Neuronal stem cell (in vitro differentiated cells): ENCODE measurements around the gene CENPO.

Source experiments
- DNase-seq: peaks from one replicate; pipeline ENCODE4 v3.0.0-alpha.2; 2013; ENCODE audit warnings: low spot score
- H2AFZ ChIP-seq: one replicate; pipeline ENCODE4 v1.6.1; 2013; ENCODE audit warnings: mild to moderate bottlenecking, low read length, inconsistent platforms
- H2AK5ac ChIP-seq: 2 replicates; pipeline ENCODE4 v1.6.1; 2013; ENCODE audit warnings: low read depth, mild to moderate bottlenecking, inconsistent platforms, low read length, moderate library complexity, mixed read lengths
- H2BK120ac ChIP-seq: 2 replicates; pipeline ENCODE4 v1.6.1; 2013; ENCODE audit warnings: low read depth, mild to moderate bottlenecking, inconsistent platforms, low read length, moderate library complexity, mixed read lengths
- H2BK12ac ChIP-seq: one replicate; pipeline ENCODE4 v1.6.1; 2013; ENCODE audit warnings: low read length, inconsistent platforms
- H2BK15ac ChIP-seq: 2 replicates; pipeline ENCODE4 v1.6.1; 2013; ENCODE audit warnings: mild to moderate bottlenecking, low read length, inconsistent platforms, mixed read lengths
- H2BK5ac ChIP-seq: one replicate; pipeline ENCODE4 v1.6.1; 2013; ENCODE audit warnings: inconsistent platforms, mild to moderate bottlenecking, low read length, moderate library complexity
- H3K14ac ChIP-seq: one replicate; pipeline ENCODE4 v1.6.1; 2013; ENCODE audit warnings: low read length, inconsistent platforms
- H3K18ac ChIP-seq: 2 replicates; pipeline ENCODE4 v1.6.1; 2013; ENCODE audit warnings: low read length, inconsistent platforms
- H3K23ac ChIP-seq: 2 replicates; pipeline ENCODE4 v1.6.1; 2013; ENCODE audit warnings: low read depth, mild to moderate bottlenecking, mixed read lengths, low read length, inconsistent platforms; ENCODE audit not compliant: poor library complexity
- H3K27ac ChIP-seq: replicated peaks from 3 replicates; pipeline ENCODE4 v1.5.1; 2013; ENCODE audit warnings: low read length, inconsistent platforms
- H3K27me3 ChIP-seq, 3 experiments: 2 replicates each; pipeline ENCODE4 v1.6.1; 2013; ENCODE audit warnings: low read length in 3 of 3, mild to moderate bottlenecking in 2 of 3, inconsistent platforms in 1 of 3, low read depth in 1 of 3, mixed read lengths in 1 of 3, moderate library complexity in 1 of 3; ENCODE audit not compliant: control insufficient read depth in 3 of 3, insufficient read depth in 3 of 3
- H3K36me3 ChIP-seq, 2 donors: replicated peaks in 1 of 2; 2 replicates each; pipeline ENCODE4 v1.6.1; 2013; ENCODE audit warnings: low read length in 2 of 2; ENCODE audit not compliant: control insufficient read depth in 2 of 2, insufficient read depth in 2 of 2
- H3K4ac ChIP-seq: 2 replicates; pipeline ENCODE4 v1.6.1; 2013; ENCODE audit warnings: inconsistent platforms, mild to moderate bottlenecking, low read length, moderate library complexity
- H3K4me1 ChIP-seq, 2 donors: 1 replicate in 1 of 2; 2 replicates in 1 of 2; pipeline ENCODE4 v1.6.1; 2013; ENCODE audit warnings: low read length in 2 of 2, low read depth in 1 of 2; ENCODE audit not compliant: control insufficient read depth in 2 of 2, insufficient read depth in 1 of 2
- H3K4me2 ChIP-seq: one replicate; pipeline ENCODE4 v1.6.1; 2013; ENCODE audit warnings: mild to moderate bottlenecking, low read length, inconsistent platforms; ENCODE audit not compliant: insufficient read depth, poor library complexity, severe bottlenecking
- H3K4me3 ChIP-seq, 2 donors: 2 replicates each; pipeline ENCODE4 v1.5.1; 2013; ENCODE audit warnings: low read length in 2 of 2, mild to moderate bottlenecking in 2 of 2, inconsistent platforms in 1 of 2, moderate library complexity in 1 of 2
- H3K79me1 ChIP-seq: one replicate; pipeline ENCODE4 v1.6.1; 2013; ENCODE audit warnings: low read depth, mild to moderate bottlenecking, inconsistent platforms, low read length, moderate library complexity
- H3K9ac ChIP-seq: one replicate; pipeline ENCODE4 v1.6.1; 2013; ENCODE audit warnings: mild to moderate bottlenecking, low read depth, low read length, inconsistent platforms; ENCODE audit not compliant: poor library complexity
- H3K9me3 ChIP-seq, 2 donors: replicated peaks in 1 of 2; 2 replicates each; pipeline versions ENCODE3 to v1.6.1; 2013; ENCODE audit warnings: low read length in 2 of 2, mild to moderate bottlenecking in 2 of 2, inconsistent platforms in 1 of 2, low read depth in 1 of 2, mixed read lengths in 1 of 2, moderate library complexity in 1 of 2; ENCODE audit not compliant: control insufficient read depth in 2 of 2, insufficient read depth in 1 of 2
- H4K8ac ChIP-seq: one replicate; pipeline ENCODE4 v1.6.1; 2013; ENCODE audit warnings: low read depth, mild to moderate bottlenecking, inconsistent platforms, low read length, moderate library complexity
- H4K91ac ChIP-seq: one replicate; pipeline ENCODE4 v1.6.1; 2013; ENCODE audit warnings: low read length, low read depth, mild to moderate bottlenecking, inconsistent platforms; ENCODE audit not compliant: poor library complexity
- WGBS, 2 donors: extraction: QIAGEN DNeasy Blood & Tissue Kit; methylation state at CpG; one replicate each; pipeline ENCODE4 v1.1.7; 2013; ENCODE audit warnings: missing lambda C conversion rate in 2 of 2, mixed read lengths in 1 of 2; ENCODE audit not compliant: insufficient read length in 2 of 2, insufficient replicate concordance in 1 of 2; ENCODE audit errors: extremely low coverage in 2 of 2; 5-methylcytosine and 5-hydroxymethylcytosine counted together

The CENPO gene

DNA sequence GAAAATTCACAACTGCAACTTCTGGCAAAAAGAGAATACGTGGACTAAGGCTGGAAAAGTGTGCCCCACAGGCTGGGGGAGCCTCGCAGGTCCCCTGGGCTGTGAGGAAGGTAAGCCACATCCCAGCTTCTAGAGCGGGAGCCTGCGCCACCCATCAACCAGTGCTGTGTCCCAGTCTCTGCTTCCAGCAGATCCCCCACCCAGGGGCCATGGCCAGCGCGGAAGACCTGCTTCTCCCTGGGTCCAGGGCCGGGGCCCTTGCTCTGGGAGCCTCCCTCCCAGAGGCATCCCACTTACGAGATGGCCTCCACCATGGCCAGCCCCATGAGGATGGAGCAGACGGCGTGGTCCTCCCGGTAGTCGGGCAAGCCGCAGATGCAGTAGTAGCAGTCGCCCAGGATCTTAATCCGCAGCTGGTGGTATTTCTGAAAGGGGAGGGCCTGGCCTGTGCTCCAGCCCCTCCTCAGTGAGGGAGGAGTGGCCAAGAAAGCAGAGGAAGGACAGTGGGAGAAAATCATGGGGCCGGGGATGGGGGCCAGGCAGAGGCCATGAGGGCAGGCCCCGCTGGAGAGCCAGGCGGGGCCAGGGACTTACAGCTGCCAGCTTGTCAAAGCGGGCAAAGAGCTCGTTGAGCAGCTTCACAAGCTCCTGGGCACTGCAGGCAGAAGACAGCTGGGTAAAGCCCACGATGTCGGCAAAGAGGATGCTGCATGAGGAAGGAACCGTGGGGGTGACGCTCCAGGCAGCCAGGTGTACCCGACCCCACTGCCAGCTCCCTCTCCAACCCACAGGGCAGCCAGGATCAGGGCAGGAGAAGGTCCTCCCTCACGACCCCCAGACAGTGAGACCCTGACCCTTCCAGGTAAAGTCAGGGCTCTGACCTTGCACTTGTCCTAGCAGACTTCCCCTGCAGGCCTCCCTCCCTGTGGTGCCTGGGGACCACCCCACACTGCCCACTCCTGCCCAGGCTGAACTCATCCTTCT, 48.0 kb downstream of the CENPO start:
- WGBS, 2 donors = no CpG with 5 or more reads among the region's 26 CpGs
- H3K4ac ChIP-seq = no peak overlapping the region
- no peak overlapping the region for H2BK120ac ChIP-seq

DNA sequence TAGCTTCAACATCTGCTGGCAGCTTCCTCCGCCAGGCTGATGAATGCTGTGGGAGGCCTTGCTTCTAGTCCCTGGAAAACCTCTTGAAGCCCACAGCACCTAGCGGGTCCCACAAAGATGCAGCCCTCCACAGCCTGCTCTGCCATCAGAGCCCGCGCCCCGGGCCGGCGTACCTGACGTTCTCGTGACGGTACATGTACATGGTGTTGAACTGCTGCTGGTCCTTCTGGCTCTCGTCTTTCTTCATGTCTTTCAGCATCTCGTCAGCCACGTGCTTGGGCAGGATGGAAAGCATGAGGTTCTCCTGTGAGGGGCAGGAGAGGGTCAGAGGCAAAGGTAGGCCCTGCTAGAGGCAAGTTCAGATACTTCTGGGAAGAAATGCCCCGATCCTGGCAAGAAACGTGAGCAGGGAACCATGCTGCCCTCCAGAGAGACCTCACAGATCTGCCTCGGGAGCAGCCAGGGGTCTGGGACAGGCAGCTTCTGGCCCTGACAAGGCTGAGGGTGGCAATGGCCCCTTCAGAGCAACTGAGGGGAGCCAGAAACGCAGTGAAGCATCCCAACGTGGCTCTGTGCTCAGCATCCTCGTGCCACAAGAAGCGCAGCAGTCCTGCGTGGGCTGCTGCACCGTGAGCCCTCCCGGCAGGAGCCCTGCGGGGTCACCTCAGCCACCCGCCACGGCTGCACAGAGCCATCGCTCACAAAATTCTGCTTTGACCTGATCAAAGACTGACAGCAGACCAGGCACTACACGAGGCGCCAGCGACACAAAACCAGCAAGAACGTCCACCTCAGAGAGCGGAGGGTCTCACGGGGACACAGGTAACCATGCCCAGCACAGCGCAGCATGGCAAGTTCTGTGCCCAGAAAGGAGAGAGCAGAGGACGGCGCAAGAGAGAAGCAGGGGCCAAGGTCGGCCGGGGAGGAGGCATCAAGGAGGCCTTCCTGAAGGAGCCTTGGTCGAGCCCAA, 49.1 kb downstream of the CENPO start:
- Histone ChIP-seq H3K36me3 (peaks cover 14 to 49% of the 10 kb centered on the region in 2 donors), H2BK5ac (peak overlapping the region; percentile 19), H3K4me1 (no peaks in the 10 kb centered on the region), H3K4me2 (no peak overlapping the region), H3K18ac (peak overlapping the region; percentile 28), H2BK12ac (no peak overlapping the region), H3K79me1 (peaks cover 2% of the 10 kb centered on the region), H3K9me3 (peaks cover 1 to 7% of the 10 kb centered on the region in 2 donors), H2BK15ac (no peak overlapping the region), H3K14ac (no peak overlapping the region), H4K91ac (no peak overlapping the region), H2BK120ac (no peak overlapping the region), H3K4ac (peak overlapping the region; percentile 23), H2AK5ac (no peak overlapping the region), H3K27me3 (no peaks in the 10 kb centered on the region), H3K23ac (peak overlapping the region; percentile 89), H3K4me3 (no peak overlapping the region), H4K8ac (peak overlapping the region; percentile 43), H3K9ac (no peak overlapping the region), H2AFZ (no peak overlapping the region), H3K27ac (no peak overlapping the region)
- WGBS, 2 donors = no CpG with 5 or more reads among the region's 39 CpGs
- no peak for DNase-seq

More for the DNA sequence above, 48.0 kb downstream of the CENPO start:
- H2BK12ac ChIP-seq = no peak overlapping the region
- no peaks in the 10 kb centered on the region for H3K27me3 ChIP-seq
- peaks cover 23 to 60% of the 10 kb centered on the region in 2 donors for H3K36me3 ChIP-seq
- no peak overlapping the region for H4K8ac ChIP-seq
- no peak overlapping the region for H2BK15ac ChIP-seq
- peak overlapping the region; percentile 70 for H2AK5ac ChIP-seq
- H3K9me3 ChIP-seq = peaks cover 0 to 4% of the 10 kb centered on the region in 2 donors
- H3K79me1 ChIP-seq = peaks cover 2% of the 10 kb centered on the region
- H3K14ac ChIP-seq = peak overlapping the region; percentile 82
- no peak for DNase-seq
- H2BK5ac ChIP-seq = peak overlapping the region; percentile 19
- H3K27ac ChIP-seq = no peak overlapping the region
- H3K4me3 ChIP-seq = no peak overlapping the region
- peak overlapping the region; percentile 55 for H3K23ac ChIP-seq
- no peaks in the 10 kb centered on the region for H3K4me1 ChIP-seq
- H2AFZ ChIP-seq = no peak overlapping the region
- no peak overlapping the region for H4K91ac ChIP-seq
- H3K9ac ChIP-seq = no peak overlapping the region
- H3K4me2 ChIP-seq = no peak overlapping the region
- H3K18ac ChIP-seq = no peak overlapping the region

GRCh38 chr2:24843330-24843860, 50.2 kb downstream of the CENPO start:
- Histone ChIP-seq H2BK12ac (no peak overlapping the region), H2BK120ac (no peak overlapping the region), H3K27ac (no peak overlapping the region), H3K4me2 (no peak overlapping the region), H4K8ac (no peak overlapping the region), H3K14ac (no peak overlapping the region), H2AK5ac (no peak overlapping the region), H3K9me3 (peaks cover 6 to 11% of the 10 kb centered on the region in 2 donors), H3K4ac (no peak overlapping the region), H2BK15ac (no peak overlapping the region), H3K4me1 (no peaks in the 10 kb centered on the region), H3K23ac (no peak overlapping the region), H2AFZ (no peak overlapping the region), H3K79me1 (peaks cover 2% of the 10 kb centered on the region), H4K91ac (no peak overlapping the region), H3K36me3 (peaks cover 12 to 42% of the 10 kb centered on the region in 2 donors), H3K9ac (no peak overlapping the region), H3K18ac (no peak overlapping the region), H3K27me3 (no peaks in the 10 kb centered on the region), H3K4me3 (no peak overlapping the region), H2BK5ac (no peak overlapping the region)
- no CpG with 5 or more reads among the region's 12 CpGs for WGBS, 2 donors
- DNase-seq = no peak
